Measurements from ENCODE around the gene SGSH.

Gene SGSH

DNA sequence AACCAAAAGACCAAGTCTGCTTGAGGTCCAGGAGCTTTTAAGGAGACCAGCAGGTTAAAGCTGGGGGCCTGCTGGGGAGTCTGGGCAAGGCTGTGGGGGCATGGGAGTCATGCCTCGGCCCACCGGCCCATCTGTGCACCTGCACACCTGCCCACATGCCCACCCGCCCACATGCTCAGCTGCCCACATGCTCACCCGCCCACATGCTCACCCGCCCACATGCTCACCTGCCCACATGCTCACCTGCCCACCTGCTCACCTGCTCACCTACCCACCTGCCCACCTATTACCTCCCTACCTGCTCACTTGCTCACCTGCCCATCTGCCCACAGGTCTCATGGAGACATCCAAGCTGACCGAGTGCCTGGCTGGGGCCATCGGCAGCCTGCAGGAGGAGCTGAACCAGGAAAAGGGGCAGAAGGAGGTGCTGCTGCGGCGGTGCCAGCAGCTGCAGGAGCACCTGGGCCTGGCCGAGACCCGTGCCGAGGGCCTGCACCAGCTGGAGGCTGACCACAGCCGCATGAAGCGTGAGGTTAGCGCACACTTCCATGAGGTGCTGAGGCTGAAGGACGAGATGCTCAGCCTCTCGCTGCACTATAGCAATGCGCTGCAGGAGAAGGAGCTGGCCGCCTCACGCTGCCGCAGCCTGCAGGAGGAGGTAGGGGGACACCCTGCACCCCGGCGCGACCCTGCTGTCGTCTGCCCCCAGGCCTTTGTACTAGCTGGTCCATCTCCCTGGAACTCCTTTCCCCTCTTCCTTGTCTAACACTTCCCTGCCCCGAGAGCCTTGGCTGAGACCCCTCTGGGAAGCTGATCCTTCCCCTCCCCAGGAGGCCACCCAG is 36.3 kb downstream of the SGSH start:
- no peak for DNase-seq (ENCODE audit: low read depth)

DNA sequence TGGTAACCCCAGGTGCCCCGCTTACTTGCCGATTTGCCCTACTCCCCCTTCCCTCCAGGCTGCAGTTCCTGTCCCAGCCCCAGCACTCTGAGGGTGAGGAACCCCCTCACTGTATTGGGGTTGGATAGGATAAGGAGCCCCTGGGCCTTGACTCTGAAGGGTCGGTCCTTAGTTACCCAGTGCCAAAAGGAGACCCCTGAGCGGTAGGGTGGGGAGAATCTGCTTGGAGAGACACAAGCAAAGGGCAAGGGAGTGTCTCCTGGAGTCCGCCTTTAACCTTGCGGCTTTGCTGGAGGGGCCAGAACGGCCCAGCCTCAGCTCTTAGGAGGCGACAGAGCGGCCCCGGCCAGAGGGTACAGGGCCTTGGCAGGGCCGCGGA is 37.3 kb downstream of the SGSH start:
- no peak for DNase-seq (ENCODE audit: low read depth)

DNA sequence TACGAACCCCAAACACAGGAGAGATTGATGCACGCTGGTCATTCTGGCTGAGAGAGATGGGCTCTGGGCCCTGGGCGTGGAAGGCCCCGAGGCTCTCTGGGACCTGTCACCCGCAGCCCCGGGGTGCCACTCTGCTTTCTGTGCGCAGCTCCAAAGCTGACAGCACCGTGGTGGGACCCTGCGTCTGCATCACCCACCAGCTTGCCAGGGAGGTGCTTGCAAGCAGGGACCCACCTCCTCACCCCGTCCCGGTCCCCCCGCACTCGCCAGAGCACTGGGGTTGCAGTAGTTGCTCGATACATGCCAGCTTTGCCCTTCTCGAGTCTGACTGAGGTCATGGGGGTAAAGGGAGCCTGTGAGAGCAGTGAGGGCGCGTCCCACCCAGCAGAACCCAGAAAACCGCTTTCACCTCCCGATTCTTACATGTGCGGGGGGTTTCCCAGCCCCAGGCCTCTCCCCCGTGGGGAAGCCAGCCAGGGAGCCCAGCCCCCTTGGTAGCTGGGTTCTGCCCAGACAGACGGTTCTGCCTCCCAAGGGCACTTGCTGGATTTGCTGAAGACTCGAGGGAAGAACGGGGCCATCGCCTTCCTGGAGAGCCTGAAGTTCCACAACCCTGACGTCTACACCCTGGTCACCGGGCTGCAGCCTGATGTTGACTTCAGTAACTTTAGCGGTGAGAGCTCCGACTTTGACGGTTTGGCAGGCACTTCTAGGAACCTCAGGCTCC is 37.9 kb downstream of the SGSH start:
- no peak for DNase-seq (ENCODE audit: low read depth)

DNA sequence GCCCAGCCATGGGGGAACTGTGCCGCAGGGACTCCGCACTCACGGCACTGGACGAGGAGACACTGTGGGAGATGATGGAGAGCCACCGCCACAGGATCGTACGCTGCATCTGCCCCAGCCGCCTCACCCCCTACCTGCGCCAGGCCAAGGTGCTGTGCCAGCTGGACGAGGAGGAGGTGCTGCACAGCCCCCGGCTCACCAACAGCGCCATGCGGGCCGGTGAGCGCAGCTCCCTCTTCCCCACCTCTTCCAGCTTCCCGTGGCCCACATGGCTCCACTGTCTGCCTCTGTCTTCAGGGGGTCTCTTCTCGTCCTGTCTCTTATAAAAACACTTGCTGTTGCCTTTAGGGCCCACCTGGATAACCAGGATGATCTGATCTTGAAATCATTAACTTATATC is 38.7 kb downstream of the SGSH start:
- no peak for DNase-seq (ENCODE audit: low read depth)

DNA sequence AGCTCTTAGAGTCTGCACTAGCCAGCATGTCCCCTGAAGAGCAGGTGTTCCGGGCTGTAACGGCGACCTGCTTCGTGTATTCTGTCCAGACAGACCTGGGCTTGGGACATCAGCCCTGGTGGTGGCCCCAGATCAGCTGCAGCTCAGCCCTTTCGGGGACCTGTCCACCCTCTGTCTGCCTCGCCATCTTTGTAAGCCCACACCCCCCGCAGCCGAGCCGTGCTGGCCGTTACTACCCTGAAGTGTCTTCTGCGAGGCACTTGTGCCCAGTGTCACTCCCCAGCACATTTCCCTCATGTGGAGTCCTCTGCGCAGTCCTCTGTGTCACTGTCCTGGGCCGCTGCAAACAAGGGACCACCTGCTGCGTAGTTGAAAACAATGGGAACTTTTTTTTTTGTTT is 39.9 kb downstream of the SGSH start:
- DNase-seq (ENCODE audit: low read depth) = no peak

DNA sequence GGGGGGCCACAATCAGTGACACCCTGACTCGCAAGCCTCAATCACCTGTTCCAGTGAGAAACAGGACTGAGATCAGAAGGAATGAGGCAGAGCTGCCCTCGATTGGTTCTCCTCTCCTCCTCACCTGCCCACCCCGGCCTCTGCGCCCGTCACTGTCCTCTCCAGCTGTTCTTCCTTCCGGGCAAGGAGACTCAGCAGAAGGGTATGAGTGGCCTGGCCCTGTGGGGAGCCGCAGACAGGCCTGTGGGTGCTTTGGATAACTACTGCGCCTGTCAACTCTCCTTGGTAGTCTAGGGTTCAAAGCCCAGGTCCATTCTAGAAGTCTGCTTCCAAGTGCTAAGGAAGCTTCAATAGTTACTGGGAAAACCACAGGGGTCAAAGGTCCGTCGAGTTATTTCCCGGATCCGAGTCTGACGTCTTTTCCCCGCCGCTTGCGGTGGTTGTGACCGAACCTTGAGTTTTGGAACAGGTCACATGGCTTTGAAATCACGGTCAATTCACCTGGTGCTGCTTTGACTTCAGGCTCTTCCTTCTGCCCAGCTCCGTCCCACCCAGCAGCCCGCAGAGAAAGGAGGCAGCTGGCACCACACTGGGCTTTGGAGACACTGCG is 42.0 kb downstream of the SGSH start:
- no peak for DNase-seq (ENCODE audit: low read depth)

DNA sequence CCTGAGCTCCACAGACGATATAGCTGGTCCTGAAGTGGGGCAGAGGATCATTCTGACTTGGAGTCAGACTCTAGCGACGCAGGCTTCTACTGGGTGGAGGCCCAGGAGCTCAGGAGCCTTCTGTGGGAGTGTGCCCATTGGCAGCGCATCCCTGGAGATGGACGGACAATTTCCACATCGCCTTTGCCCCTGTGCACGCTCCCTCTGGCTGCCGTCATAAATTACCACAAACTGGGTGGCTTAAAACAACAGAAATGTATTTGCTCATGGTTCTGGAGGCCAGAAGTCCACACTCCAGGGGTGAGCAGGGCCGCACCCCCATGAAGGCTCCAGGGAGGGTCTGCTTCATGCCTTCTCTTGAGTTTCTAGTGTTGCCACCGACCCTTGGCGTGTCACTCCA is 43.4 kb downstream of the SGSH start:
- no peak for DNase-seq (ENCODE audit: low read depth)

DNA sequence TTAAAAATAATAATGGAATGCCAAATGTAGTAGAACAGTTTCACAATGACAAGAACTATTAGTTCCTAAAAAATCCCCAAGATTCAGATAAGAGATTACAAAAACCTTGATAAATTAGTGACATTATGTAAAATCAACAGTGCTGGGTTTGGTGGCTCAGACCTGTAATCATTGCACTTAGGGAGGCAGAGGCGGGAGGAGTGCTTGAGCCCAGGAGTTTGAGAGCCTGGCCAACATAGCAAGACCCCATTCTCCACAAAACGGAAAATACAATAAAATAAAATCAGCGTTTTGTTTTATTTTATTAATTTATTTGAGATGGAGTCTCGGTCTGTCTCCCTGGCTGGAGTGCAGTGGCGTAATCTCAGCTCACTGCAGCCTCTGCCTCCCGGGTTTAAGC is 46.2 kb downstream of the SGSH start:
- no peak for DNase-seq (ENCODE audit: low read depth)

DNA sequence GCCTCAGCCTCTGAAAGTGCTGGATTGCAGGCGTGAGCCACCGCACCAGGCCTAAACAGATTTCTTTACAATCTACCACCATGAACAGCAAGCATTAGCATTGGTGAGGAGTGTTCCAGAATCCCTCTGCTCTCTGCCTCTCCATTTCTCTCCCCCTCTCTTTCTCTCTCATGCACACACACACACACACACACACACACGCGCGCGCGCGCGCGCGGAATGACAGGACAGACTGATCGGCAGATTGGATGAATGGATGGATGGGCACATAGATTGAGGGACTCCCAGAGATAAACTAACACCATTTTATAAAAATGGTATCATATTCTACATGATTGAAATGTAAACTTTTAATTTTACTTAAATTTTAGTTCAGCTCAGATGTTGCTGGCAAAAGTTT is 47.0 kb downstream of the SGSH start:
- no peak for DNase-seq (ENCODE audit: low read depth)

DNA sequence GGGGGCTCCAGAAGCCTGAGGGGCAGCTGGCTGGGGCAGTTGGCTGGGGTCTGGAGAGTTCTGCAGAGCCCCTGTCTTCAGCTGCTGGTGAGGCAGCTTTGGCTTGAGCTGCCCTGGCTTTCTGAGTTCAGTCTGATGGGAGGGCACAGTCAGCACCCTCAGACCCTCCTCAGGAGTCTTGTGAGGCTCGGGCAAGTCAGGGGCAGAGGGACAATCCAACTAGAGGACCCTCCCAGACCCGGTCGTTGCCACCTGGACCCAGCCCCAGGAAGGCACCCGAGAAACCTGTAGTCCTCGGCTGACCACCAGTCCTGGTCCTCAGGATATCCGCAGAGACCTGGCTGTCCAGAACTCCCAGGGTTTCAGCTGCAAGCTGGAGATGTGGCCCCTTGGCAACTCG is 48.5 kb downstream of the SGSH start:
- no peak for DNase-seq (ENCODE audit: low read depth)

DNA sequence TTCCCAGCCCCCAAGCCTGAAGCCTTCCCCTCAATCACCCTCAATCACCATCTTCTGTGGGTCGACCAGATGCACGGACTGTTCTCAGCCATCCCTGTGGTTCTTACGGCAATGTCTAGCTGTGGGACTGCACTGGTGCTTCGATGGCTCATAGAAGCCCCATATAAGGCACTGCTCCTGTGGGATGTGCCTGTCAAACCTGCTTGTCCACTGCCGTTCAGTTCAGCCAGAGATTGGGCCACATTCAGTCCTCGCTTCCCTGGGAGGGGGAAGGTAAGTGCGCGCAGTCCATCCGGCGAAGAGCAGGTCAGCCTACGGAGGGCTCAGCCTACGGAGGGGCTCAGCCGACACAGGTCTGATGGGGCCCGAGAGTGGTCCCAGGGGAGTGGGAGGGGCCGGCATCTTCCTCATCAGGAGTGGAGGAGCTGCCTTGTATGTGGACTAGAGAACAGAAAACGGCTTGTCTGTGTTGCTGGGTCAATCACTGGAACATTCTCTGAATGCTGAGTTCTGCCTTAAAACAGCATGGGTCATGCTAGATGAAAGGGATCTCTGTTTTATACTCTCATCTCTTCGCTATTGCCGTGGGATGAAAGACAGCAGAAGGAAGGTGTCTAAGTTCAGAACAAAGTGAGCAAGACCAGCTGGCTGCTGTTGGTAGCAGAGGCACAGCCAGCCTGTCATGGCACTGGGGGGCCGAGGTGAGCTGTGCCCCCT is 50.2 kb downstream of the SGSH start, which contains the start of gene CARD14:
CARD14 (plus strand) TSS at position 247 of the 717 bp plus-strand sequence. CDS start 11,409 bp downstream, outside the sequence.
- DNase-seq (ENCODE audit: low read depth) = no peak

DNA sequence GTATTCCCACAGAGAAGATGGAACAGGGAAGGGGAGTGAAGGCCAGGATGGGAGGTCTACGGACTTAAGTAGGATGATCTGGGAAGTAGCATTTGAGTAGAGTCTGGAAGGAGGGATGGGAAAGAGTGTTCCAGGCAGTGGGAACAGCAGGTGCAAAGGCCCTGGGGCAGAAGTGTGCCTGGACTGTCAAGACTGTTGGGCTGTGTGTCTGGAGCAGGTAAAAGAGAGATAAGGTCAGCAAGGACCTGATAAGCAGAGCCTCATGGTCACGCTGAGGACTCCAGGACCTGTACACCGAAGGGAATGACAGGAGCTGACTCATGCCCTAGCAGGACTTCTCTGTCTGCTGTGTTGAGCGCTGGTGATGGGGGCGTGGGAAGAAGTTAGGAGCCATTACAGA is 51.0 kb downstream of the SGSH start:
- DNase-seq (ENCODE audit: low read depth) = no peak

DNA sequence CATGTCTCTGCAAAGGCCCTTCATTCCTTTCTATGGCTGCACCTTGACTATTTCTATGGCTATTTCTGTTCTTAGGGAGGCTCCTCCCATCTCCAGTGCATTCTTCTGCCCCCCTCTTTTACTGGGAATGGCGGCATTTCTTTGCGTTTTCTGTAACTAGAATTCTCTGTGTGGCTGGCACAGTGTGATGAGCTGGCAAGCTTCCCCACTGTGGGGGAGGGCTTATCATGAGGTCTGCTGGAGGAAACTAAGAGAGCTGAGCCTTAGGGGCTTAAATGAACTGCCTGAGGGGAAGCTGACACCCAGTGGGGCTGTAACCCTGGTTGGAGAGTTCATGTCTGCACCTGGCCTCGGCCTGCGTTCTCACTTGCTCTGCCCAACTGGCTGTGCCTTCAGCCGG is 51.8 kb downstream of the SGSH start:
- DNase-seq (ENCODE audit: low read depth) = no peak

DNA sequence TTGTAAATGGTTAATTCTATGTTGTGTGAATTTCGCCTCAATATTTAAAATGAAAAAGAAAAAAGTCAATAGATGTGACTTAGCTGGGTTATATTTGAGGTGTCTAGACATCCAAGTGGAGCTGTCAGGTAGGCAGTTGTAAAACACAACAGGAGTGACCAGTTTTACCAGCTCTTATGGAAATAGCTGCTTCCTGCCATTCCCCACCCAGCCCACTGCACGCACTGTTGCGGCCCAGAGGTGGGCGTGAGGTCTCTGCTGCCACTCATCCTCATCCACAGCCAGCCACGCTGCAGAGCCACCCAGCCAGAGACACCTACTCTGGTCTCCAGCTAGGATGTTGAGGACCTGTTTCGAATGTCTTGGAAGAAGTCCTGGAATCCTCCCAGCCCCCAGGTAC is 53.7 kb downstream of the SGSH start:
- no peak for DNase-seq (ENCODE audit: low read depth)

DNA sequence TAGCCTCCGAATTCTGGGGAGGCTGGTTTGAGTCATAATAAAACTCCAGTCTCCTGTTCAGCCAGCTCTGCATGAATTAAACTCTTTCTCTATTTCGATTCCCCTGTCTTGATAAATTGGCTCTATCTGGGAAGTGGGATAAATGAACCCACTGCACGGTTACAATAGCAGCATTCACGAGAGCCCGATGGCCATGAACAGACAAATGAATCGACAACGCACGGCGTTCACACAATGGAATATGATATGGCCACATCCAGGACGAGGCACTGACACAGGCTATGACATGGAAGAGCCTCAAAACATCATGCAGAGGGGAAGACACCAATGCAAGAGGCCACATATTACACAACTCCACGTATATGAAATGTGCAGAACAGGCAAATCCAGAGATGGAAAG is 55.9 kb downstream of the SGSH start:
- DNase-seq (ENCODE audit: low read depth) = no peak

DNA sequence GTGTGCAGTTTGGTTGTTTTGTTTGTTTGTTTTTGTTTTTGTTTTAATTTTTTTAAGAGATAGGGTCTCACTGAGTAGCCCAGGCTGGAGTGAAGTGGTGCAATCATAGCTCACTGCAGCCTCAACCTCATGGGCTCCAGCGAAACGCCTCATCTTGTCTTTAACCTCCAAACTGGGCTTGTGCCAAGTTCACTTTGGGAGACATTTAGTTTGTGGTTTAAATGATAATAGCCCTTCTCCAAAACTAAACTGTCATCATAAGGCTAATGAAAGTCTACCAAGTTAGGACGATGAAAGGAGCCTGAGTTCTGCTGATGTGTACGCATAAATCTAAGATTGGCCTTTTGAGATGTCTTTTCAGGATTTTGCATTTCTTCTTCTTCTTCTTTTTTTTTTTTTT is 56.8 kb downstream of the SGSH start:
- peak; percentile 25 for DNase-seq (ENCODE audit: low read depth)

DNA sequence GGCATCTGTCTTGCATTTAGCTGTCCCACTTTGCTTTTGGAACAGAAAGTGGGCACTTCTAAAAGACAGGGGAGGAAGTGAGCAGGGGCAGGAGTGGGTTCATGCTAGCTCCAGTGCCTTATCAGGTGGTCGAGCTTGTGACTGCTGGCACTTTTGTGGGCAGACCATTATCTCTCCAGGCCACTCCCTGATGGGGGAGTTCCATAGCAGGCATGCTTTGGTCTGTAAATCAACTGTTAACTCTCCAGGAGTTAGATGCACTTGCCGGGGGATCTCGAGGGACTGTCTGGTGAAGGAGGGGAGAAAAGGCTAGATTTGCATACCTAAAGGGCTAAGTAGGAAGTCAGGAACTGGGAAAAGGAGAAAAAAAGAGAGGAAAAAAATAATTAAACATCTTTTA is 59.6 kb downstream of the SGSH start:
- DNase-seq (ENCODE audit: low read depth) = no peak
